K562 (cell line): ENCODE results near the gene CTDNEP1. TPM values are rescaled to one million over a fixed set of nuclear protein-coding genes. Genes with fewer than 3 reads are reported as not detected.
A peak's percentile ranks its signal among the peaks of the same experiment; 100 is the strongest.

Experiments used
- BCOR ChIP-seq: fragments of 450-650 bp; IDR thresholded peaks from 2 replicates; pipeline ENCODE4 v1.6.1; 2016
- HLTF ChIP-seq: fragments of 450-650 bp; IDR thresholded peaks from 2 replicates; pipeline ENCODE4 v1.6.1; 2016
- HNRNPH1 ChIP-seq: fragments of 200-400 bp; formaldehyde crosslinking; optimal IDR thresholded peaks from 2 replicates; pipeline ENCODE3; 2017; ENCODE audit warnings: low read depth, mild to moderate bottlenecking, low read length, moderate library complexity
- IRF2 ChIP-seq: sonication (generic); formaldehyde crosslinking; IDR thresholded peaks from 2 replicates; pipeline ENCODE4 v1.8.1; 2022; ENCODE audit warnings: mild to moderate bottlenecking, missing genetic modification reagents
- KHSRP ChIP-seq: fragments of 450-650 bp; IDR thresholded peaks from 2 replicates; pipeline ENCODE4 v1.6.1; 2017
- PCBP2 ChIP-seq: fragments of 200-400 bp; formaldehyde crosslinking; IDR thresholded peaks from 2 replicates; pipeline ENCODE4 v1.6.1; 2018; ENCODE audit warnings: low read length, low read depth, mild to moderate bottlenecking, moderate library complexity; ENCODE audit not compliant: poor library complexity, severe bottlenecking
- POU5F1 ChIP-seq: fragments of 150-350 bp; IDR thresholded peaks from 2 replicates; pipeline ENCODE4 v1.6.1; 2014; ENCODE audit warnings: borderline replicate concordance, low read length, low read depth, mild to moderate bottlenecking; ENCODE audit not compliant: partially characterized antibody
- RAD21 ChIP-seq, 2 experiments: fragments of 250-450 bp in 1 of 2; fragments of 450-650 bp in 1 of 2; sonication (Bioruptor Pico) in 1 of 2; formaldehyde crosslinking in 1 of 2; IDR thresholded peaks in 1 of 2; conservative IDR thresholded peaks in 1 of 2; 2 replicates each; pipeline versions ENCODE4 v1.4.0 to v1.8.0; 2020 to 2022; ENCODE audit warnings: mild to moderate bottlenecking in 2 of 2, moderate library complexity in 1 of 2
- RB1 ChIP-seq: fragments of 450-650 bp; IDR thresholded peaks from 2 replicates; pipeline ENCODE4 v1.6.1; 2017; ENCODE audit warnings: low read depth, mild to moderate bottlenecking
- RBM22 ChIP-seq: fragments of 200-400 bp; formaldehyde crosslinking; IDR thresholded peaks from 2 replicates; pipeline ENCODE4 v1.6.1; 2018; ENCODE audit warnings: low read length, low read depth; ENCODE audit not compliant: poor library complexity, severe bottlenecking
- TOE1 ChIP-seq, 2 experiments: fragments of 450-650 bp in 1 of 2; sonication (generic) in 1 of 2; formaldehyde crosslinking in 1 of 2; IDR thresholded peaks; 2 replicates each; pipeline versions ENCODE4 v1.7.1 to v1.8.0; 2016 to 2022; ENCODE audit warnings: borderline replicate concordance in 2 of 2, mild to moderate bottlenecking in 2 of 2, antibody characterized with exemption in 1 of 2, inconsistent platforms in 1 of 2, low read depth in 1 of 2, missing genetic modification reagents in 1 of 2, moderate library complexity in 1 of 2
- ZNF140 ChIP-seq: fragments of 250-450 bp; sonication (Bioruptor Pico); IDR thresholded peaks from 2 replicates; pipeline ENCODE4 v1.8.0; 2021; ENCODE audit warnings: moderate library complexity, mild to moderate bottlenecking, inconsistent platforms
- ZNF311 ChIP-seq: fragments of 250-450 bp; sonication (Bioruptor Pico); IDR thresholded peaks from 2 replicates; pipeline ENCODE4 v1.4.0; 2020; ENCODE audit warnings: mild to moderate bottlenecking, moderate library complexity
- polyA plus RNA-seq, 8 experiments: library from polyadenylated mRNA; depleted of rRNA in 4 of 8; stranded (reverse) in 5 of 8; unstranded in 3 of 8; fragments of >200 nt; fragmentation: Nextera tagmentation in 2 of 8; fragmentation: Illumina TruSeq in 1 of 8; extraction: Ambion mirVana in 2 of 8; extraction: Trizol in 1 of 8; gene quantifications; 2 replicates each; pipeline versions ENCODE4 v1.2.1 to v1.2.3, GENCODE V29; 2011 to 2014; ENCODE audit warnings: inconsistent platforms in 1 of 8, missing spikeins in 1 of 8
- total RNA-seq, 7 experiments: library from RNA; depleted of rRNA in 6 of 7; stranded (reverse); fragments of >200 nt in 6 of 7; fragmentation: Illumina TruSeq in 2 of 7; extraction: Trizol in 2 of 7; gene quantifications; 2 replicates each; pipeline versions ENCODE4 v1.2.1 to v1.2.3, GENCODE V29; 2011 to 2021; ENCODE audit warnings: low replicate concordance in 1 of 7
- TF ChIP-seq, protein P1 (sequence below): fragments of 250-450 bp; sonication (Bioruptor Pico); IDR thresholded peaks from 2 replicates; pipeline ENCODE4 v1.8.0; 2021; ENCODE audit warnings: mild to moderate bottlenecking, moderate library complexity
- TF ChIP-seq, protein P2 (sequence below): fragments of 450-650 bp; IDR thresholded peaks from 2 replicates; pipeline ENCODE4 v1.6.1; 2018; ENCODE audit not compliant: partially characterized antibody
- TF ChIP-seq, protein P3 (sequence below): IDR thresholded peaks from 2 replicates; pipeline ENCODE4 v1.6.1; 2011; ENCODE audit warnings: borderline replicate concordance, low read depth, mild to moderate bottlenecking, moderate library complexity, low read length; ENCODE audit not compliant: insufficient read depth, poor library complexity, severe bottlenecking
- TF ChIP-seq, protein P4 (sequence below): sonication (generic); formaldehyde crosslinking; IDR thresholded peaks from 2 replicates; pipeline ENCODE4 v1.8.0; 2022; ENCODE audit warnings: missing genetic modification reagents, mild to moderate bottlenecking, moderate library complexity, borderline replicate concordance

CTDNEP1 gene
- total and polyA plus RNA-seq, 9 of the 15 experiments (the other 6 are each of a cell fraction or from before 2014, with no cell fraction given): 10.7 to 150 (median 28.5) TPM

DNA sequence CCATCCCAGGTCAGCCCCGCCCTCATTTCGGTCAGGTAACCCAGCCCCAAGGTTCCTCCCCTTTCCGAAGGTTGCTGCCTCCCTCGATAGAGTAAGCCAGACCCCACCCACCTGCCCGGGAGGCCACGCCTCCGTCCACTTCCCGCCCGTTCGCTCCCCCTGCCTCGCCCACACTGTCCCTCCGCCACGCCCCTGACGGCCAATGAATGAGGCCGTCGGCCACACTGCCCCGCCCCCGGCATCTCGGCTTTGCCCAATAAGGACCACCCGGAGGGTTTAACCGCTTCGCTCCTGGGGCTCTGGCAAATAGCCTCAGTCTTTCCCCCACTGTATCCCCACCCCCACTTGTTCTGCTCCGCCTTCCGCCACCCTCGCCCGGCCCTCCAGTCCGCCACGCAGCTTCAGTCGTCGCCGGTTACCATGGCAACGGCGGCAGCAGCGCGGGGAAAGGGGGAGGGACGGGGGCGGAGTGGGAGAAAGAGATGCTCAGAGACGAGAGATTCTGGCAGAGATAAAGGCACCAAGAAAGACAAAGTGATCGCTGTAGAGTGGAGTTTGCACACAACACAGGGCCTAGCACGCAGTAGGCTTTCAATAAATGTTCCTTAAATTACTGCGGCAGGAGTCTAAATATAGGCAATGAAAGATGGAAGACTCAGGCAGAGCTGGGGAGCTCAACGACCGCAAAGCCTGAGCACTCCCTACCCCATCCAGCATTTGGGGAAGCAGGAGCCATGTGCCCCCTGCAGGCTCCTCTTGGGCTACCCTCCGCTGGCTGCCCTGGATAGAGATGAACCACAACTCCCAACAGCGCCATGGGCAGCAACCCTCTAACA lies 37.0 kb downstream of the CTDNEP1 start (continued):
- TF ChIP-seq, protein P1, sequence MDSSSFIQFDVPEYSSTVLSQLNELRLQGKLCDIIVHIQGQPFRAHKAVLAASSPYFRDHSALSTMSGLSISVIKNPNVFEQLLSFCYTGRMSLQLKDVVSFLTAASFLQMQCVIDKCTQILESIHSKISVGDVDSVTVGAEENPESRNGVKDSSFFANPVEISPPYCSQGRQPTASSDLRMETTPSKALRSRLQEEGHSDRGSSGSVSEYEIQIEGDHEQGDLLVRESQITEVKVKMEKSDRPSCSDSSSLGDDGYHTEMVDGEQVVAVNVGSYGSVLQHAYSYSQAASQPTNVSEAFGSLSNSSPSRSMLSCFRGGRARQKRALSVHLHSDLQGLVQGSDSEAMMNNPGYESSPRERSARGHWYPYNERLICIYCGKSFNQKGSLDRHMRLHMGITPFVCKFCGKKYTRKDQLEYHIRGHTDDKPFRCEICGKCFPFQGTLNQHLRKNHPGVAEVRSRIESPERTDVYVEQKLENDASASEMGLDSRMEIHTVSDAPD (CRISPR knock-in tag): no peak
- TF ChIP-seq POU5F1 (no peak), ZNF311 (no peak), TOE1 (IDR thresholded peaks at IDR 0.05; ENCODE audit: borderline replicate concordance) (0 out of 2 replicates have a peak, but pooled peaks have one; percentile 35), TOE1 (CRISPR knock-in tag; IDR thresholded peaks at IDR 0.05; ENCODE audit: borderline replicate concordance, low read depth) (no peak), RBM22 (no peak), HNRNPH1 (no peak), KHSRP (no peak), RB1 (peak; percentile 20; the same call in 1 of the 2 replicates), ZNF140 (CRISPR knock-in tag) (no peak), PCBP2 (no peak), HLTF (no peak), IRF2 (CRISPR knock-in tag) (no peak), RAD21 (CRISPR knock-in tag; conservative IDR thresholded peaks at IDR 0.05 in 1 of 2, IDR thresholded peaks at IDR 0.05 in 1 of 2) (peak in 1 of 2 experiments; percentile 35; a peak in 1 of 4 replicates), BCOR (no peak)
- TF ChIP-seq, protein P2, sequence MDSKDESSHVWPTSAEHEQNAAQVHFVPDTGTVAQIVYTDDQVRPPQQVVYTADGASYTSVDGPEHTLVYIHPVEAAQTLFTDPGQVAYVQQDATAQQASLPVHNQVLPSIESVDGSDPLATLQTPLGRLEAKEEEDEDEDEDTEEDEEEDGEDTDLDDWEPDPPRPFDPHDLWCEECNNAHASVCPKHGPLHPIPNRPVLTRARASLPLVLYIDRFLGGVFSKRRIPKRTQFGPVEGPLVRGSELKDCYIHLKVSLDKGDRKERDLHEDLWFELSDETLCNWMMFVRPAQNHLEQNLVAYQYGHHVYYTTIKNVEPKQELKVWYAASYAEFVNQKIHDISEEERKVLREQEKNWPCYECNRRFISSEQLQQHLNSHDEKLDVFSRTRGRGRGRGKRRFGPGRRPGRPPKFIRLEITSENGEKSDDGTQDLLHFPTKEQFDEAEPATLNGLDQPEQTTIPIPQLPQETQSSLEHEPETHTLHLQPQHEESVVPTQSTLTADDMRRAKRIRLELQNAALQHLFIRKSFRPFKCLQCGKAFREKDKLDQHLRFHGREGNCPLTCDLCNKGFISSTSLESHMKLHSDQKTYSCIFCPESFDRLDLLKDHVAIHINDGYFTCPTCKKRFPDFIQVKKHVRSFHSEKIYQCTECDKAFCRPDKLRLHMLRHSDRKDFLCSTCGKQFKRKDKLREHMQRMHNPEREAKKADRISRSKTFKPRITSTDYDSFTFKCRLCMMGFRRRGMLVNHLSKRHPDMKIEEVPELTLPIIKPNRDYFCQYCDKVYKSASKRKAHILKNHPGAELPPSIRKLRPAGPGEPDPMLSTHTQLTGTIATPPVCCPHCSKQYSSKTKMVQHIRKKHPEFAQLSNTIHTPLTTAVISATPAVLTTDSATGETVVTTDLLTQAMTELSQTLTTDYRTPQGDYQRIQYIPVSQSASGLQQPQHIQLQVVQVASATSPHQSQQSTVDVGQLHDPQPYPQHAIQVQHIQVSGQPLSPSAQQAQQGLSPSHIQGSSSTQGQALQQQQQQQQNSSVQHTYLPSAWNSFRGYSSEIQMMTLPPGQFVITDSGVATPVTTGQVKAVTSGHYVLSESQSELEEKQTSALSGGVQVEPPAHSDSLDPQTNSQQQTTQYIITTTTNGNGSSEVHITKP: peak; percentile 21
- TF ChIP-seq, protein P3, sequence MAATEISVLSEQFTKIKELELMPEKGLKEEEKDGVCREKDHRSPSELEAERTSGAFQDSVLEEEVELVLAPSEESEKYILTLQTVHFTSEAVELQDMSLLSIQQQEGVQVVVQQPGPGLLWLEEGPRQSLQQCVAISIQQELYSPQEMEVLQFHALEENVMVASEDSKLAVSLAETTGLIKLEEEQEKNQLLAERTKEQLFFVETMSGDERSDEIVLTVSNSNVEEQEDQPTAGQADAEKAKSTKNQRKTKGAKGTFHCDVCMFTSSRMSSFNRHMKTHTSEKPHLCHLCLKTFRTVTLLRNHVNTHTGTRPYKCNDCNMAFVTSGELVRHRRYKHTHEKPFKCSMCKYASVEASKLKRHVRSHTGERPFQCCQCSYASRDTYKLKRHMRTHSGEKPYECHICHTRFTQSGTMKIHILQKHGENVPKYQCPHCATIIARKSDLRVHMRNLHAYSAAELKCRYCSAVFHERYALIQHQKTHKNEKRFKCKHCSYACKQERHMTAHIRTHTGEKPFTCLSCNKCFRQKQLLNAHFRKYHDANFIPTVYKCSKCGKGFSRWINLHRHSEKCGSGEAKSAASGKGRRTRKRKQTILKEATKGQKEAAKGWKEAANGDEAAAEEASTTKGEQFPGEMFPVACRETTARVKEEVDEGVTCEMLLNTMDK: peak; percentile 84
- TF ChIP-seq, protein P4, sequence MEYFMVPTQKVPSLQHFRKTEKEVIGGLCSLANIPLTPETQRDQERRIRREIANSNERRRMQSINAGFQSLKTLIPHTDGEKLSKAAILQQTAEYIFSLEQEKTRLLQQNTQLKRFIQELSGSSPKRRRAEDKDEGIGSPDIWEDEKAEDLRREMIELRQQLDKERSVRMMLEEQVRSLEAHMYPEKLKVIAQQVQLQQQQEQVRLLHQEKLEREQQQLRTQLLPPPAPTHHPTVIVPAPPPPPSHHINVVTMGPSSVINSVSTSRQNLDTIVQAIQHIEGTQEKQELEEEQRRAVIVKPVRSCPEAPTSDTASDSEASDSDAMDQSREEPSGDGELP (CRISPR knock-in tag): peak; percentile 63
